ENCODE data around the gene ARHGEF4. TPM values are rescaled to one million over a fixed set of nuclear protein-coding genes. Genes with fewer than 3 reads are reported as not detected.

Gene ARHGEF4
- total and polyA plus RNA-seq, 2 experiments from 2014 or later, result 4.6 to 16.6 TPM

DNA sequence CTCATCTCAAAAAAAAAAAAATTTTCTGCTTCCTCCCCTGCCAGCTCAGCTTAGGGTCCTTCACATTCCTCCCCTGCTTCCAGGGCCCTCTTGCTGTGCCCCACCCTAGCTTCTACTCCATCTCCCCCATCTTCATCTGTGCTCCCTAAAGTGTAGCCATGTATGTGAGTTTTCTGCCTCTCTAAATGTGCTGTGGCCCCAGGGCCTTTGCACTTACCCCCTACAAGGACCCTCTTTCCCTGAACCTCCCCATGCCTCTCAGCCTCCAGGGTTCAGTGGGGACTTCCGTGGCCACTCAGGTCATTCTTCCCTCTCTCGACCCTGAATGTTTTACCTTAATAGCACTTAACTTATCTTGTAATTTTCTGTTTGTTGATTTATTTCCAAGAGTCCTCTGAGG, 6.2 kb upstream of the ARHGEF4 start (continued):
- no peak for TF ChIP-seq ETS1 (IDR thresholded peaks at IDR 0.05)

DNA sequence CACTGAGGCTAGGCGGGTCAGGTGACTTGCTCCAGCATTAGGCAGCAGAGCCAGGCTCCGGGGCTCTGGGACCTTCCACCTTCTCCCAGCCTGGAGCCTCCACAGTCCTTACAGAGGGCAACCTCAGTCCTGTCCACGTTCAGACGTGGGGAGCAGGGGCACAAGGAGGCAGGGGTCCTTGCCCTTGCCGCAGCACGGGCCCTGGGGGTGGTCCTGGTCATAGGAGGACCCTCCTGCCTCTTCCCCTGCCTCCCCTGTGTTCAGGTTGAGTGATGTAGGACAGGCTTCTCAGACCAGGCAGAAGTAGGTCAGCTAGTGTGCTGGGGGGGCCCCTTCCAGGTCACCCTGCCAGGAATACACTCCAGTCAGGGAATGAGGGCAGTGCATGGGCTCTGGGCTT, 5.4 kb upstream of the ARHGEF4 start:
- Mint-ChIP-seq H3K27ac (no peak overlapping the region), H3K27me3 (ENCODE audit: insufficient read depth, low read depth, poor library complexity) (peaks cover 15% of the 10 kb centered on the region), H3K4me1 (peaks cover 20% of the 10 kb centered on the region), H3K9me3 (no peaks in the 10 kb centered on the region), H3K36me3 (ENCODE audit: low read depth) (no peaks in the 10 kb centered on the region), H3K4me3 (no peak overlapping the region)
- Histone ChIP-seq H3K36me3 (ENCODE audit: insufficient read depth) (no peaks in the 10 kb centered on the region), H3K27me3 (ENCODE audit: insufficient read depth) (peaks cover 7% of the 10 kb centered on the region; the same call in 1 of the 2 replicates), H2AFZ (no peak overlapping the region), H3K4me3 (no peak overlapping the region), H4K20me1 (replicated peaks; ENCODE audit: insufficient read depth) (no peaks in the 10 kb centered on the region), H3K79me2 (replicated peaks; ENCODE audit: insufficient read depth) (no peaks in the 10 kb centered on the region), H3K4me2 (no peak overlapping the region), H3K4me1 (ENCODE audit: insufficient read depth) (peaks cover 6% of the 10 kb centered on the region; the same call in 1 of the 2 replicates), H3F3A (replicated peaks; ENCODE audit: low read depth) (no peaks in the 10 kb centered on the region), H3K27ac (ENCODE audit: low read depth) (no peak overlapping the region), H3K9me2 (ENCODE audit: insufficient read depth) (no peaks in the 10 kb centered on the region)
- DNase-seq (ENCODE audit: low spot score) (no peak), ATAC-seq (no peak)
- TF ChIP-seq ZNF114 (CRISPR knock-in tag; IDR thresholded peaks at IDR 0.05) (no peak), CREB1 (CRISPR knock-in tag; IDR thresholded peaks at IDR 0.05; ENCODE audit: low read depth) (no peak), ZNF331 (CRISPR knock-in tag; IDR thresholded peaks at IDR 0.05; ENCODE audit: low read depth) (no peak), POLR2AphosphoS5 (IDR thresholded peaks at IDR 0.05; ENCODE audit: low read depth) (no peak), JUNB (IDR thresholded peaks at IDR 0.05; ENCODE audit: unreplicated experiment) (no peak), STAT1 (IDR thresholded peaks at IDR 0.05; ENCODE audit: unreplicated experiment) (no peak), EZH2 (IDR thresholded peaks at IDR 0.05; ENCODE audit: low read depth, unreplicated experiment) (no peak), ETS1 (IDR thresholded peaks at IDR 0.05) (no peak), NANOG (IDR thresholded peaks at IDR 0.05; ENCODE audit: borderline replicate concordance) (no peak), EZH2phosphoT487 (IDR thresholded peaks at IDR 0.05; ENCODE audit: unreplicated experiment) (no peak)
- TF ChIP-seq, protein P1, sequence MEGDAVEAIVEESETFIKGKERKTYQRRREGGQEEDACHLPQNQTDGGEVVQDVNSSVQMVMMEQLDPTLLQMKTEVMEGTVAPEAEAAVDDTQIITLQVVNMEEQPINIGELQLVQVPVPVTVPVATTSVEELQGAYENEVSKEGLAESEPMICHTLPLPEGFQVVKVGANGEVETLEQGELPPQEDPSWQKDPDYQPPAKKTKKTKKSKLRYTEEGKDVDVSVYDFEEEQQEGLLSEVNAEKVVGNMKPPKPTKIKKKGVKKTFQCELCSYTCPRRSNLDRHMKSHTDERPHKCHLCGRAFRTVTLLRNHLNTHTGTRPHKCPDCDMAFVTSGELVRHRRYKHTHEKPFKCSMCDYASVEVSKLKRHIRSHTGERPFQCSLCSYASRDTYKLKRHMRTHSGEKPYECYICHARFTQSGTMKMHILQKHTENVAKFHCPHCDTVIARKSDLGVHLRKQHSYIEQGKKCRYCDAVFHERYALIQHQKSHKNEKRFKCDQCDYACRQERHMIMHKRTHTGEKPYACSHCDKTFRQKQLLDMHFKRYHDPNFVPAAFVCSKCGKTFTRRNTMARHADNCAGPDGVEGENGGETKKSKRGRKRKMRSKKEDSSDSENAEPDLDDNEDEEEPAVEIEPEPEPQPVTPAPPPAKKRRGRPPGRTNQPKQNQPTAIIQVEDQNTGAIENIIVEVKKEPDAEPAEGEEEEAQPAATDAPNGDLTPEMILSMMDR (conservative IDR thresholded peaks at IDR 0.05; ENCODE audit: low read depth in 2 of 2), result no peak
- TF ChIP-seq, protein P2, sequence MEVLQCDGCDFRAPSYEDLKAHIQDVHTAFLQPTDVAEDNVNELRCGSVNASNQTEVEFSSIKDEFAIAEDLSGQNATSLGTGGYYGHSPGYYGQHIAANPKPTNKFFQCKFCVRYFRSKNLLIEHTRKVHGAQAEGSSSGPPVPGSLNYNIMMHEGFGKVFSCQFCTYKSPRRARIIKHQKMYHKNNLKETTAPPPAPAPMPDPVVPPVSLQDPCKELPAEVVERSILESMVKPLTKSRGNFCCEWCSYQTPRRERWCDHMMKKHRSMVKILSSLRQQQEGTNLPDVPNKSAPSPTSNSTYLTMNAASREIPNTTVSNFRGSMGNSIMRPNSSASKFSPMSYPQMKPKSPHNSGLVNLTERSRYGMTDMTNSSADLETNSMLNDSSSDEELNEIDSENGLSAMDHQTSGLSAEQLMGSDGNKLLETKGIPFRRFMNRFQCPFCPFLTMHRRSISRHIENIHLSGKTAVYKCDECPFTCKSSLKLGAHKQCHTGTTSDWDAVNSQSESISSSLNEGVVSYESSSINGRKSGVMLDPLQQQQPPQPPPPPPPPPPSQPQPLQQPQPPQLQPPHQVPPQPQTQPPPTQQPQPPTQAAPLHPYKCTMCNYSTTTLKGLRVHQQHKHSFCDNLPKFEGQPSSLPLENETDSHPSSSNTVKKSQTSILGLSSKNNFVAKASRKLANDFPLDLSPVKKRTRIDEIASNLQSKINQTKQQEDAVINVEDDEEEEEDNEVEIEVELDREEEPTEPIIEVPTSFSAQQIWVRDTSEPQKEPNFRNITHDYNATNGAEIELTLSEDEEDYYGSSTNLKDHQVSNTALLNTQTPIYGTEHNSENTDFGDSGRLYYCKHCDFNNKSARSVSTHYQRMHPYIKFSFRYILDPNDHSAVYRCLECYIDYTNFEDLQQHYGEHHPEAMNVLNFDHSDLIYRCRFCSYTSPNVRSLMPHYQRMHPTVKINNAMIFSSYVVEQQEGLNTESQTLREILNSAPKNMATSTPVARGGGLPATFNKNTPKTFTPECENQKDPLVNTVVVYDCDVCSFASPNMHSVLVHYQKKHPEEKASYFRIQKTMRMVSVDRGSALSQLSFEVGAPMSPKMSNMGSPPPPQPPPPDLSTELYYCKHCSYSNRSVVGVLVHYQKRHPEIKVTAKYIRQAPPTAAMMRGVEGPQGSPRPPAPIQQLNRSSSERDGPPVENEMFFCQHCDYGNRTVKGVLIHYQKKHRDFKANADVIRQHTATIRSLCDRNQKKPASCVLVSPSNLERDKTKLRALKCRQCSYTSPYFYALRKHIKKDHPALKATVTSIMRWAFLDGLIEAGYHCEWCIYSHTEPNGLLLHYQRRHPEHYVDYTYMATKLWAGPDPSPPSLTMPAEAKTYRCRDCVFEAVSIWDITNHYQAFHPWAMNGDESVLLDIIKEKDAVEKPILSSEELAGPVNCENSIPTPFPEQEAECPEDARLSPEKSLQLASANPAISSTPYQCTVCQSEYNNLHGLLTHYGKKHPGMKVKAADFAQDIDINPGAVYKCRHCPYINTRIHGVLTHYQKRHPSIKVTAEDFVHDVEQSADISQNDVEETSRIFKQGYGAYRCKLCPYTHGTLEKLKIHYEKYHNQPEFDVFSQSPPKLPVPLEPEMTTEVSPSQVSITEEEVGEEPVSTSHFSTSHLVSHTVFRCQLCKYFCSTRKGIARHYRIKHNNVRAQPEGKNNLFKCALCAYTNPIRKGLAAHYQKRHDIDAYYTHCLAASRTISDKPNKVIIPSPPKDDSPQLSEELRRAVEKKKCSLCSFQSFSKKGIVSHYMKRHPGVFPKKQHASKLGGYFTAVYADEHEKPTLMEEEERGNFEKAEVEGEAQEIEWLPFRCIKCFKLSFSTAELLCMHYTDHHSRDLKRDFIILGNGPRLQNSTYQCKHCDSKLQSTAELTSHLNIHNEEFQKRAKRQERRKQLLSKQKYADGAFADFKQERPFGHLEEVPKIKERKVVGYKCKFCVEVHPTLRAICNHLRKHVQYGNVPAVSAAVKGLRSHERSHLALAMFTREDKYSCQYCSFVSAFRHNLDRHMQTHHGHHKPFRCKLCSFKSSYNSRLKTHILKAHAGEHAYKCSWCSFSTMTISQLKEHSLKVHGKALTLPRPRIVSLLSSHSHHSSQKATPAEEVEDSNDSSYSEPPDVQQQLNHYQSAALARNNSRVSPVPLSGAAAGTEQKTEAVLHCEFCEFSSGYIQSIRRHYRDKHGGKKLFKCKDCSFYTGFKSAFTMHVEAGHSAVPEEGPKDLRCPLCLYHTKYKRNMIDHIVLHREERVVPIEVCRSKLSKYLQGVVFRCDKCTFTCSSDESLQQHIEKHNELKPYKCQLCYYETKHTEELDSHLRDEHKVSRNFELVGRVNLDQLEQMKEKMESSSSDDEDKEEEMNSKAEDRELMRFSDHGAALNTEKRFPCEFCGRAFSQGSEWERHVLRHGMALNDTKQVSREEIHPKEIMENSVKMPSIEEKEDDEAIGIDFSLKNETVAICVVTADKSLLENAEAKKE (CRISPR knock-in tag; IDR thresholded peaks at IDR 0.05), result no peak

Measured in GM23338 (cell line).